Fibroblast of pulmonary artery (primary cell): ENCODE measurements around the gene HAUS6.

Source experiments
- DNase-seq: peaks from one replicate; pipeline ENCODE4 v3.0.0-alpha.2; 2010; ENCODE audit warnings: low read depth
- H3K4me3 ChIP-seq: replicated peaks from 2 replicates; pipeline ENCODE4 v1.5.1; 2011; ENCODE audit warnings: low read depth, mild to moderate bottlenecking, control low read depth, low read length, moderate library complexity
- CTCF ChIP-seq: IDR thresholded peaks from 2 replicates; pipeline ENCODE4 v1.5.1; 2011; ENCODE audit warnings: mild to moderate bottlenecking, control low read depth, low read length, inconsistent platforms; ENCODE audit errors: missing control alignments

HAUS6 gene

DNA sequence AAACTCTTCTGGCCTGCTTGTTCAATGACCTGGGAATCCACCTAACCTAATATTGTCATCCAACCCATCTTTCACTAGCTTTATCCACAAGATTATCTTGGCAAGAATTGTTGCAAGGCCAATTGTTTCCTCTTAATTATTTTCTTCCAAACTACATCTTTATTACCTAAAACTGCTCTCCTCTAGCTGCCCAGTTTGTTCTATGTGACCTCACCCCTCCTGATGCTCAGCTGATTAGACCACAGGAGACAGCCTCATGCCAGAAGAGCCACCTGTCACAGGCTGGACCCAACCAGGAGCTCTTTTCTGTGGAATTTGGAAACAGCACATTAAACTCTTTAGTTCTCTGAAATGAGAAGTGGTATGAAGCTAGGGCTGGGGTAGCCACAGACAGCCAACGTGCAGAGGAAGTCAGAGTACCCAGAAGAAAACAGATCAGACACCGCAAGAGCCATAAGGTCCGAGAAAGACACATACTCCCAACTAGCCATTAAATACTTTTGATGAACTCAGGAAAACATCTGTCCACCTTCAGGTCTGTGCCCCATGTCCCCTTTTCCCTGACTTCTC is 81.7 kb downstream of the HAUS6 start:
- DNase-seq, result no peak
- H3K4me3 ChIP-seq, result no peak overlapping the region
- no peak for TF ChIP-seq CTCF

DNA sequence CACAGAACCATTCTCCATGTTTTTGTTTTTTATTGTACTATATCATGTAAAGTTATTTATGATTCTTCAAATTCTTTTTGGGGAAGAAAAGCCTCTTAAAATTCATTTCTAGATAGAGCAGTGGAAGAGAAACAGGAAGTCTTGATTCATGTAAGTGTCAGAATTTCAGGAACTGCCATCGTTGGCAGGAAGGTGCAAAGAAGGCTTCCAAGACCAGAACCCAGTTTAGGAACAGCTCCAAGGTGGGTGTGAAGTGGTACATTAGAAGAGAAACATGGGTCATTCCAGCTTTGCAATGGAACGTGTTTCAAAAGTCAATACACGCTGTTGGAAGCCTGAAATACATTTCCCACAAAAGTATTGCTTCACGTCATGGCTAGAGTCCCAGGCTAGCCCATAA is 84.5 kb downstream of the HAUS6 start:
- TF ChIP-seq CTCF, result no peak
- no peak overlapping the region for H3K4me3 ChIP-seq
- DNase-seq, result no peak

DNA sequence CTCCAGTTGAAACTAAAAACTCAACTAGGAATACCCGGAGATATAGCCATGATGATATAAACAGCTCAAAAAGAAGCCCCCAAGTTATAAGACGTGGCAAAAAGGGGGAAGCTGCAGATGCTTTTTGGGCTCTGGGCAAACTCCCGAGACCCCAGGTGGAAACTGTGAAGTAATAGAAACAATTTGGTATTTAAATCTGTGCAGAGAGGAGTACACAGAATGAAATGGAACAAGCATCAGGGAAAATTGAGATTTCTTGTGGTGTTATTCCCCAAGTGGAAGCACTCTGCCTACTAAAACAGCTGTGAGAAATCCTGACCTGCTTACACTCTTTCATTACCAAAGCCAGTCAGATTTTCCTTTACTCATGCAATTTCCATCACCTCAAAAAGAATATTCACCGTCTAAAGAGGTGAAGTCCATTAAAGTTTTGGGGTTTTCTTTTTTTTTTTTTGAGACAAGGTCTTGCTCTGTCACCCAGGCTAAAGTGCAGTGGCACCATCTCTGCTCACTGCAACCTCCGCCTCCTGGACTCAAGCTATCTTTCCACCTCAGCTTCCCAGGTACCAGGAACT is 93.2 kb downstream of the HAUS6 start:
- DNase-seq, result no peak
- TF ChIP-seq CTCF, result no peak
- H3K4me3 ChIP-seq, result no peak overlapping the region
